Hepatic stellate cell (primary cell): Measurements from ENCODE around the gene DDX39A.
"Not testable (repeated sequence)": the region's sequence is repeated elsewhere in the genome, so short reads cannot be mapped to it uniquely, and the experiment has no call there.

ENCODE experiments used
- DNase-seq: peaks from one replicate; pipeline ENCODE4 v3.0.0; 2011; ENCODE audit warnings: low spot score

Gene DDX39A

DNA sequence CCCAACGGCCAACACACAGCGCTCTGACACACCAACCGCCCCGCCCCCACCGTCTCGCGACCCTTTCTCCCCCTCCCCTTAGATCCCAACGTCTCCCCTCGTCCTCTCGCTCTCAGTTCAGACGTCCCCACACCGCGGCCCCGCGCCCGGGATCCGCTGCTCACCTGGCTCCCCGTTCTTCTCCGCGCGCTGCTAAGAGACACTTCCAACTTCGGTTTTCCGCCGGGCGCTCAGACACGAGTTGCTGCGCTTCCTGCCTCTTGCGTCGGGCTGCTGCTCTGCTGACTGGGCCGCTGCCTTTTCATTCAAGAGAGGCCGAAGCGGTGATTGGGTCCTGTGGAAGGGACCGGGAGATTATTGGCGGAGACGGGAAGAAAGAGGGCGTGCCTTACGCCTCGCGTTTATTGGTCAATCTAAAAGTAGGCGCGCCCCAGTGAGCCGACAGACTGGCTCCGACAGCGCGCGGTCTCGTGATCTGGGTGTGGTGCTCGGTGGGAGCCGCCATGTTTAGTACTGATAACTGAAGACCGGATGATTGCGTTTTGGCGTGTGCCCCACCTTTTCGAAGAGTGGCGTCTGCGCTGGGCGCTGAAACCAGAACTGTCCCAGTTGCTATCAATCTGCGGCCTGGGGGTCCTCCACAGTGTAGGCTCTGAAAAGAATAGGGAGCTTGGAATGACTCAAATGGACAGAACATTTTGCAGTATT, at the start of gene DDX39A:
TSS of gene DDX39A (minus strand) at position 236 of the 708 bp plus-strand sequence. CDS start 6,121 bp downstream, outside the sequence.
- peak; percentile 100 for DNase-seq

DNA sequence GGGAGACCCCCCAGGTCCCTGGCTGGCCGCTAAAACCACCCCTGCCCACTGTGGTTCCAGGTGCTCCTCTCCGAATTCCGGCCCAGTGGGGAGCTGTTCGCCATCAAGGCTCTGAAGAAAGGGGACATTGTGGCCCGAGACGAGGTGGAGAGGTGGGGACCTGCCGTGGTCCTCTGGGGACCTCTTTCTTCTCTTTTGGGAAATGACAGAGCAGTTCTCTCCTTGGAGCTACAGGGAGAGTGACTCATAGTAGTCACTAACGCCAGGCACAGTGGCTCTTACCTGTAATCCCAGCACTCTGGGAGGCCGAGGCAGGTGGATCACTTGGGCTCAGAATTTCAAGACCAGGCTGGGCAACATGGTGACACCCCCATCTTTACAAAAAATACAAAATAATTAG, 48.7 kb upstream of the DDX39A start:
- DNase-seq, result no peak

- no peak for DNase-seq
These were observed 48.2 kb upstream of the DDX39A start for GRCh38 chr19:14467391-14467790.

GRCh38 chr19:14463747-14464146, 44.6 kb upstream of the DDX39A start:
- DNase-seq, result no peak

DNA sequence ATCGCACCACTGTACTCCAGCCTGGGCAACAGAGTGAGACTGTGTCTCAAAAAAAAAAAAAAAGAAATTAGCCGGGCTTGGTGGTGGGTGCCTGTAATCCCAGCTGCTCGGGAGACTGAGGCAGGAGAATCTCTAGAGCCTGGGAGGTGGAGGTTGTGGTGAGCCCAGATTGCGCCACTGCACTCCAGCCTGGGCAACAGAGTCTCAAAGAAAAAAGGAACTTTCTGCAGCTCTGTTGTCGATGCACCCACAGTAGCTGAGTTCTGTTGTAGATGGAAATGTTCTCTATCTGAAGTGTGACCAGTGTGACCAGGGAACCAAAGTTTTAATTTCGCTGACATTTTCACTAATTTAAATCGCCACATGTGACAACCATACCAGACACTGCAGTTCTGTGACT, 43.3 kb upstream of the DDX39A start:
- DNase-seq, result not testable (repeated sequence)

DNA sequence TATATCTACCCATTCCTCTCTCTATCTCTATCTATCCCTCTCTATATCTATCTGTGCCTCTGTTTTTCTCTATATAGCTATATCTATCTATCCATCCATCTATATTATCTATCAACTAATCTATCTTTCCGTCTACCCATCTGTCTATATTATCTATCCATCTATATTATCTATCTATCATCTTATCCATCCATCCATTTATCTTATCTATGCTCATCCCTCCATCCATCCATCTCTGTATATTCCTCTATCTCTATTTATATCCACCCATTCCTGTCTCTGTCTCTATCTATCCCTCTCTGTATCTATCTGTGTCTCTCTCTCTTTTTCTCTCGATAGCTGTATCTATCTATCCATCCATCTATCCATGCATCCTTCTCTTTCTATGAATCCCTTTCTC, 41.8 kb upstream of the DDX39A start:
- no peak for DNase-seq

GRCh38 chr19:14459703-14460102, 40.6 kb upstream of the DDX39A start:
- no peak for DNase-seq

GRCh38 chr19:14452303-14452702, 33.2 kb upstream of the DDX39A start:
- DNase-seq, result not testable (repeated sequence)

DNA sequence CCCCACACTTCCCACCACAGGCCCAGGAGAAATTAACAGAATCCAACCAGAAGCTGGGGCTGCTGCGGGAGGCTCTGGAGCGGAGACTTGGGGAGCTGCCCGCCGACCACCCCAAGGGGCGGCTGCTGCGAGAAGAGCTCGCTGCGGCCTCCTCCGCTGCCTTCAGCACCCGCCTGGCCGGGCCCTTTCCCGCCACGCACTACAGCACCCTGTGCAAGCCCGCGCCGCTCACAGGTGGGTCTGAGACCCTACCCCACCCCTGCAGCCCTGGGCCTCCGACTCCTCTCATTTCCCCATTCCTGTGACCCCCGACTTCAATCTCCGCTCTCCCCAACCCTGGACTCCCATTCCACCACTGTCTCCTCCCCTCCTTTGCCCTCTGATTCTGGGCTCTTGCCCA, 31.7 kb upstream of the DDX39A start:
- DNase-seq, result no peak

GRCh38 chr19:14450168-14450874, 31.2 kb upstream of the DDX39A start:
- no peak for DNase-seq

- DNase-seq, result no peak
These were observed 30.2 kb upstream of the DDX39A start for GRCh38 chr19:14449321-14449720.

GRCh38 chr19:14446336-14447036, 27.3 kb upstream of the DDX39A start:
- no peak for DNase-seq

GRCh38 chr19:14443632-14444216, 24.6 kb upstream of the DDX39A start:
- DNase-seq, result no peak

DNA sequence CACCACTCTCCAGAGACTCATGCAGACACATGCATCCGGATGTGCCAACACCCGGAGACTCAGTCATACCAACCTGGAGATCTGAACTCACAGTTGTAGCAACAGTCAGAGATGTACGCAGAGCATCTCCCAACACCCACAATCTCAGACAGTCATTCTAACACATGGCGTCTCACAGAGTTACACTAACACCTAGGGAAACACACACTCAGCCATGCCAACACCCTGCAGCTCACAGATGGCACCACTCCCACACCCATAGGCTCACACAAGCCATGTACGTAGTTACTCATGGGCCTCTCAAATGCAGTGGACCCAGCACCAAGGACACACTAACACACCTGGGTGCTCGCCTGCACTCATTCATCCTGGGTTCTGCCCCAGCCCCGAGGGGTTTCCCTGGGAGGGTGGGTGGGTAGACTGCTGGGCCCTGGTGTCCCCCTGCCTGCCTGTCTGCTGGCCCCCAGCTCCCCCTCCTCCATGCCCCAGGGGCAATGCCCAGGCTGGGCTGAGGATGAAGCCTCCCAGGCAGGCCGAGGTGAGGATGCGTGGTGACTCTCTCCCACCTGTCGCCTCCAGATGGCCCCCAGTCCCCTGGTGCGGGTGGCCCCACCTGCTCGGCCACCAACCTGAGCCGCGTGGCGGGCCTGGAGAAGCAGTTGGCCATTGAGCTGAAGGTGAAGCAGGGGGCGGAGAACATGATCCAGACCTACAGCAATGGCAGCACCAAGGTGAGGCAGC, 23.9 kb upstream of the DDX39A start:
- no peak for DNase-seq

DNA sequence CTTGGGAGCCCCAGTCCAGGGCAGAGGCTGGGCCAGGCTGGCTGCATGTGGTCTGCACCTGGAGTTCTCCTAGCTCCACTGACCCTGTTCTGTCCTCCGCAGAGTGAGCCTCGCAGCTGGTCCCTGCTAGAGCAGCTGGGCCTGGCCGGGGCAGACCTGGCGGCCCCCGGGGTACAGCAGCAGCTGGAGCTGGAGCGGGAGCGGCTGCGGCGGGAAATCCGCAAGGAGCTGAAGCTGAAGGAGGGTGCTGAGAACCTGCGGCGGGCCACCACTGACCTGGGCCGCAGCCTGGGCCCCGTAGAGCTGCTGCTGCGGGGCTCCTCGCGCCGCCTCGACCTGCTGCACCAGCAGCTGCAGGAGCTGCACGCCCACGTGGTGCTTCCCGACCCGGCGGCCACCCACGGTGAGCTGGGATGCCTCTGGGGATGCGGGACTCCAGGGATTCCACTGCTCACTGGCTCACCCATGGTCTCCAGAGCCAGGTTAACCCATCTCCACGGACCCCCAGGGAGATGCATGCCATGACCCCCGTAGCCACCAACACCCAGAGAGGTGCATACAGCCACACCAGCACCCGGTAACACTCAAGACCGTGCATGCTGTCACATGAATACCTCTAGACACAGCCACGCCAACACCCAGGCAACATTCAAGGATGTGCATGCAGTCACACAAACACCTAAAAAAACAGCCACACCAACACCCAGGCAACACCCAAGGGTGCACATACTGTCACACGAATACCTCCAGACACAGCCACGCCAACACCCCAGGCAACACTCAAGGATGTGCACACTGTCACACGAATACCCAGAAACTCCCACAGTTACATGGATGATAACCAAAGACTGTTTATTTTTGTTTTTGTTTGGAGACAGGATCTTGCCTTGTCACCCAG, 22.1 kb upstream of the DDX39A start:
- no peak for DNase-seq

GRCh38 chr19:14440049-14440448, 20.9 kb upstream of the DDX39A start:
- DNase-seq, result no peak

DNA sequence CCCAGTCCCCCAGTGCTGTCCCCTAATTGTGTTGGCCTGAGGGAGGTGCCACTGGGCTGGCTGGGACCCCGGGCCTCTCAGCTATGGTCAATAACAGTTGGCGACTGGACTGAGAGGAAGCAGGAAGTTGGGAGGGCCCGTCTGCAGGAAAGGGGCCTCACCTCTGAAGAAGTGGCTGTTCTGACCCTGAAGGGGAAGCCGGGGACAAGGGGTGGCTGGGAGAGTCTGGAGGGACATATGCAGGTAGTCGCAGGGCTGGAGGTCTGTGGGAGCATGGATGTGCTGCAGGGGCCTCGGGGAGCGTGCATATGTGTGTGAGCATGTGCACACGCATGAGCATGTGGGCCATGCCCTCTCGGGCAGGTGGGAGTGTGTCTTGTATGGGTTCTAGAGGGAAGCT, 19.9 kb upstream of the DDX39A start:
- no peak for DNase-seq

DNA sequence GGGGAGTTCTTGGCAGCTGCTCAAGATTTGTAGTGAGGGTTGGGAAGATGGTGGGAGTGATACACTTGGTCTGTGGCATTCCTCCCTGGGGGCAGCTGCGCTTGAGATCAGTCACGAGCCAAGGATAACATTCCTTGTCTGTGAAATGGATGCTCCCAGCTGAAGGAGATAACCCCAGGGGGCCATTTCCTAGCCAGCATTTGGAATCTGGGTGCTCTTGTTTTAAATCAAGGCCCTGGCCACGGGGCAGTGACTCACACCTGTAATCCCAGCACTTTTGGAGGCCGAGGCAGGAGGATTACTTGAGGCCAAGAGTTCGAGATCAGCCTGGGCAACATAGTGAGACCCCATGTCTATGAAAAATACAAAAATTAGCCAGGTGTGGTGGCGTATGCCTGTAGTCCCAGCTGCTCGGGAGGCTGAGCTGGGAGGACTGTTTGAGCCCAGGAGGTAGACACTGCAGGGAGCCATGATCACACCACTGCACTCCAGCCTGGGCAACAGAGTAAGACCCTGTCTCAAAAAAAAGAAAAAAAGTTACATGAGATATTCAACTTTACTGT, 18.5 kb upstream of the DDX39A start:
- no peak for DNase-seq

- no peak for DNase-seq
These were observed 16.3 kb upstream of the DDX39A start for GRCh38 chr19:14435320-14436050.
